Mesodermal cell (in vitro differentiated cells): ENCODE measurements around the gene ZC3H12A.

Experiments used
- H3K27ac ChIP-seq: 2 replicates; pipeline ENCODE4 v1.7.0; 2013; ENCODE audit warnings: mild to moderate bottlenecking, low read depth, low read length, moderate library complexity; ENCODE audit not compliant: severe bottlenecking
- H3K36me3 ChIP-seq: 2 replicates; pipeline ENCODE4 v1.7.1; 2013; ENCODE audit warnings: mild to moderate bottlenecking, low read length, moderate library complexity; ENCODE audit not compliant: control insufficient read depth, insufficient read depth
- H3K4me1 ChIP-seq: one replicate; pipeline ENCODE4 v1.7.1; 2013; ENCODE audit warnings: mild to moderate bottlenecking, low read length; ENCODE audit not compliant: insufficient read depth, control insufficient read depth, poor library complexity, severe bottlenecking
- H3K4me3 ChIP-seq: 2 replicates; pipeline ENCODE4 v1.7.0; 2013; ENCODE audit warnings: low read length, control low read depth, mild to moderate bottlenecking; ENCODE audit not compliant: insufficient read depth, poor library complexity, severe bottlenecking; ENCODE audit errors: extremely low read depth
- H3K9me3 ChIP-seq: 2 replicates; pipeline ENCODE4 v1.7.1; 2013; ENCODE audit warnings: mild to moderate bottlenecking, low read length, moderate library complexity; ENCODE audit not compliant: control insufficient read depth
- WGBS, 2 experiments: methylation state at CpG; one replicate each; pipeline ENCODE4 v1.1.5; 2013; ENCODE audit warnings: missing lambda C conversion rate in 2 of 2; ENCODE audit not compliant: insufficient coverage in 2 of 2; 5-methylcytosine and 5-hydroxymethylcytosine counted together

The ZC3H12A gene

GRCh38 chr1:37479255-37480124 is 5.1 kb downstream of the ZC3H12A start:
- Histone ChIP-seq H3K36me3 (peaks cover 68% of the 10 kb centered on the region), H3K9me3 (no peaks in the 10 kb centered on the region), H3K4me3 (no peak overlapping the region), H3K4me1 (peaks cover 49% of the 10 kb centered on the region), H3K27ac (peak overlapping the region; percentile 23)
- WGBS, 2 experiments = 78 to 90% methylated on average over 10 to 12 of the region's 22 CpGs

- peaks cover 48% of the 10 kb centered on the region for H3K4me1 ChIP-seq
- H3K9me3 ChIP-seq = no peaks in the 10 kb centered on the region
- H3K36me3 ChIP-seq = peaks cover 68% of the 10 kb centered on the region
- 93 to 100% methylated on average over 2 to 5 of the region's 5 CpGs for WGBS, 2 experiments
- no peak overlapping the region for H3K4me3 ChIP-seq
- no peak overlapping the region for H3K27ac ChIP-seq
These were observed 5.7 kb downstream of the ZC3H12A start for GRCh38 chr1:37480125-37480466.

- WGBS, 2 experiments = 96% methylated on average over 8 to 10 of the region's 10 CpGs
- no peaks in the 10 kb centered on the region for H3K9me3 ChIP-seq
- H3K27ac ChIP-seq = no peak overlapping the region
- H3K4me1 ChIP-seq = peaks cover 41% of the 10 kb centered on the region
- no peak overlapping the region for H3K4me3 ChIP-seq
- H3K36me3 ChIP-seq = peaks cover 66% of the 10 kb centered on the region
These were observed 6.4 kb downstream of the ZC3H12A start for GRCh38 chr1:37480581-37481288.

- H3K36me3 ChIP-seq = peaks cover 65% of the 10 kb centered on the region
- peaks cover 34% of the 10 kb centered on the region for H3K4me1 ChIP-seq
- no peak overlapping the region for H3K27ac ChIP-seq
- 94 to 95% methylated on average over 26 of the region's 26 CpGs for WGBS, 2 experiments
- no peak overlapping the region for H3K4me3 ChIP-seq
- no peaks in the 10 kb centered on the region for H3K9me3 ChIP-seq
These were observed 7.1 kb downstream of the ZC3H12A start for GRCh38 chr1:37481289-37482003.

- no peaks in the 10 kb centered on the region for H3K9me3 ChIP-seq
- WGBS, 2 experiments = 95 to 96% methylated on average over 13 to 16 of the region's 18 CpGs
- H3K4me1 ChIP-seq = peaks cover 32% of the 10 kb centered on the region
These were observed 7.8 kb downstream of the ZC3H12A start for GRCh38 chr1:37482004-37482785.

GRCh38 chr1:37482796-37483744 is 8.7 kb downstream of the ZC3H12A start:
- Histone ChIP-seq H3K36me3 (peaks cover 68% of the 10 kb centered on the region), H3K4me3 (no peak overlapping the region), H3K4me1 (peaks cover 23% of the 10 kb centered on the region), H3K9me3 (no peaks in the 10 kb centered on the region), H3K27ac (no peak overlapping the region)
- 95% methylated on average over 20 to 23 of the region's 29 CpGs for WGBS, 2 experiments

More at GRCh38 chr1:37482004-37482785, 7.8 kb downstream of the ZC3H12A start:
- Histone ChIP-seq H3K36me3 (peaks cover 72% of the 10 kb centered on the region), H3K27ac (no peak overlapping the region), H3K4me3 (no peak overlapping the region)

GRCh38 chr1:37483785-37484184 is 9.4 kb downstream of the ZC3H12A start:
- 97 to 100% methylated on average over 1 to 14 of the region's 15 CpGs for WGBS, 2 experiments
- H3K27ac ChIP-seq = no peak overlapping the region
- H3K4me1 ChIP-seq = peaks cover 18% of the 10 kb centered on the region
- H3K36me3 ChIP-seq = peaks cover 62% of the 10 kb centered on the region
- H3K9me3 ChIP-seq = no peaks in the 10 kb centered on the region
- H3K4me3 ChIP-seq = no peak overlapping the region

- peak overlapping the region; percentile 5 for H3K27ac ChIP-seq
- H3K4me3 ChIP-seq = no peak overlapping the region
- 86 to 92% methylated on average over 2 to 3 of the region's 7 CpGs for WGBS, 2 experiments
- peaks cover 11% of the 10 kb centered on the region for H3K4me1 ChIP-seq
- H3K9me3 ChIP-seq = no peaks in the 10 kb centered on the region
- H3K36me3 ChIP-seq = peaks cover 59% of the 10 kb centered on the region
These were observed 10.1 kb downstream of the ZC3H12A start for GRCh38 chr1:37484325-37485051.
